ENCODE measurements around the gene ATMIN. TPM values are rescaled to one million over a fixed set of nuclear protein-coding genes. Genes with fewer than 3 reads are reported as not detected.

ATMIN gene
- total RNA-seq, 1 experiment from 2014 or later: 66.6 TPM

GRCh38 chr16:81014672-81015071, 21.0 kb upstream of the ATMIN start:
- Histone ChIP-seq H3K9me3 (ENCODE audit: control insufficient read depth, low read depth, low read length) (no peaks in the 10 kb centered on the region), H3T11ph (ENCODE audit: low read length) (no peak overlapping the region), H4K8ac (replicated peaks; ENCODE audit: insufficient read length, low read depth, low read length) (no peak overlapping the region), H4K91ac (ENCODE audit: insufficient read length, low read depth, low read length) (no peak overlapping the region), H3K18ac (ENCODE audit: insufficient read length, low read depth, low read length) (no peak overlapping the region), H2BK120ac (ENCODE audit: low read depth, low read length, poor library complexity, severe bottlenecking) (no peak overlapping the region), H2AFZ (ENCODE audit: low read length) (no peak overlapping the region), H2BK5ac (ENCODE audit: insufficient read length, low read length) (no peak overlapping the region), H4K20me1 (ENCODE audit: control insufficient read depth, insufficient read depth, insufficient read length) (no peaks in the 10 kb centered on the region), H3K27me3 (ENCODE audit: insufficient read depth, low read length) (no peaks in the 10 kb centered on the region), H3K4ac (ENCODE audit: low read depth, low read length) (no peak overlapping the region), H2AK5ac (ENCODE audit: insufficient read length, low read length) (no peak overlapping the region), H3K79me2 (ENCODE audit: insufficient read depth, low read length) (peaks cover 3% of the 10 kb centered on the region; the same call in 1 of the 2 replicates), H3K4me2 (ENCODE audit: insufficient read depth, insufficient read length, low read length) (no peak overlapping the region), H2BK20ac (ENCODE audit: low read depth, low read length, poor library complexity, severe bottlenecking) (no peak overlapping the region), H3K9ac (ENCODE audit: extremely low read depth, insufficient read length, low read length) (no peak overlapping the region), H2BK15ac (ENCODE audit: low read depth, low read length) (no peak overlapping the region), H3K14ac (ENCODE audit: insufficient read depth, low read length) (no peak overlapping the region), H3K23ac (ENCODE audit: insufficient read length, low read depth, low read length) (no peak overlapping the region), H4K5ac (ENCODE audit: insufficient read length, low read depth, low read length) (no peak overlapping the region), H2BK12ac (ENCODE audit: insufficient read length, low read depth, low read length) (no peak overlapping the region), H3K79me1 (ENCODE audit: insufficient read depth, low read depth, low read length, poor library complexity, severe bottlenecking) (peaks cover 3% of the 10 kb centered on the region), H3K56ac (ENCODE audit: insufficient read length, low read depth, low read length) (no peak overlapping the region), H3K27ac (ENCODE audit: insufficient read length, low read depth, low read length) (no peak overlapping the region), H3K23me2 (ENCODE audit: insufficient read length, low read depth, low read length, poor library complexity, severe bottlenecking) (no peaks in the 10 kb centered on the region), H3K4me1 (ENCODE audit: insufficient read depth, low read length) (no peaks in the 10 kb centered on the region)
- H3K4me3 Mint-ChIP-seq: no peak overlapping the region
- peaks cover 41 to 89% (median 89%) of the 10 kb centered on the region in 3 experiments for H3K36me3 Mint-ChIP-seq (ENCODE audit: insufficient read depth in 1 of 3, low read depth in 3 of 3)
- H3K27ac Mint-ChIP-seq: no peak overlapping the region
- no peaks in the 10 kb centered on the region for H3K4me1 Mint-ChIP-seq
- no peak for DNase-seq
- no peaks in the 10 kb centered on the region for H3K9me3 Mint-ChIP-seq
- WGBS (ENCODE audit: extremely low coverage, insufficient read length, low lambda C conversion rate): no CpG with 5 or more reads among the region's 2 CpGs
- no peaks in the 10 kb centered on the region for H3K27me3 Mint-ChIP-seq (ENCODE audit: low read depth)
- TF ChIP-seq CTCF (conservative IDR thresholded peaks at IDR 0.05): no peak

All from H9 (cell line).